Measurements from ENCODE around the gene BLID. TPM values are rescaled to one million over a fixed set of nuclear protein-coding genes. Genes with fewer than 3 reads are reported as not detected.

The BLID gene, protein sequence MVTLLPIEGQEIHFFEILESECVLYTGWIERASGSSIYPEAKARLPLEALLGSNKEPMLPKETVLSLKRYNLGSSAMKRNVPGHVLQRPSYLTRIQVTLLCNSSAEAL
- not detected in 2 replicates for total RNA-seq (2021)
- long read RNA-seq: 0 reads

DNA sequence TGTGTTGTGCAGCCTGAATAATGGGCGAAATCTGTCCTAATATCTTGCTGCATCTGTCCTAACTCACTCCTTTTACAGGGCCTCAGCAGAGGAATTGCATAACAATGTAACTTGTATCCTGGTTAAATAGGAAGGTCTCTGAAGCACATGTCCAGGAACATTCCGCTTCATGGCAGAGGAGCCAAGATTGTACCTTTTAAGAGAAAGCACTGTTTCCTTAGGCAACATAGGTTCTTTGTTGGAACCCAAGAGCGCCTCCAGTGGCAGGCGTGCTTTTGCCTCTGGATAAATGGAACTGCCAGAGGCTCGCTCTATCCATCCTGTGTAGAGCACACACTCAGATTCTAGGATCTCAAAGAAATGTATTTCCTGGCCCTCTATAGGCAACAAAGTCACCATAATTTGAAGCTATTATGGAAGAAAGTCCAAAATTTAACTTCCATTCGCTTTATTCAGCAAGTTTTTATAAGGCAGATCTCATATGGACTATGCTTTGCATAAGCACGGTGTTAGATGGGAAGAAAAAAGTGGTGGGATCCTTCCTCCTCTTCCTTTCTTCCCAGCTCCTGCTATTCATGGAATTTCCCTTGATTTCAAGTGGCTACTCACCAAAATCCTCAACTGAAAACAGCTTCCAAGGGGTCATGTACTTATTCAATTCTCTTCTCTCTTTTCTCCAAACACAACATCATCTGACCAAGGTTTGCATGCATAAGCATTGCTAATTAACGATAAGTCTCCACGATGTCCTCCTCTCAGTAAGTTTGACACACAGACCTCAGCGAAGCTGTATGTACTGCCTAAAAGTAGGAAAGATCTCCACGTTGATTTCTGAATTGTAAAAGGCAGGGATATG is at the start of gene BLID:
Gene BLID (minus strand): TSS at position 692 of the 856 bp plus-strand sequence. CDS start 293 bp downstream, at position 399.
- Histone ChIP-seq H4K5ac (ENCODE audit: insufficient read length, low read depth, low read length) (no peak within 1 kb of the TSS), H3K9me3 (ENCODE audit: control insufficient read depth, low read depth, low read length) (no peaks in the 10 kb centered on the region), H2BK120ac (ENCODE audit: low read depth, low read length, poor library complexity, severe bottlenecking) (no peak within 1 kb of the TSS), H2AK5ac (ENCODE audit: insufficient read length, low read length) (no peak within 1 kb of the TSS), H4K91ac (ENCODE audit: insufficient read length, low read depth, low read length) (no peak within 1 kb of the TSS), H3T11ph (ENCODE audit: low read length) (no peak within 1 kb of the TSS), H3K27ac (ENCODE audit: insufficient read length, low read depth, low read length) (no peak within 1 kb of the TSS), H3K4me2 (ENCODE audit: insufficient read depth, insufficient read length, low read length) (no peak within 1 kb of the TSS), H3K79me2 (ENCODE audit: insufficient read depth, low read length) (no peaks in the 10 kb centered on the region), H2BK15ac (ENCODE audit: low read depth, low read length) (no peak within 1 kb of the TSS), H3K27me3 (ENCODE audit: insufficient read depth, low read length) (no peaks in the 10 kb centered on the region), H3K14ac (ENCODE audit: insufficient read depth, low read length) (no peak within 1 kb of the TSS), H3K18ac (ENCODE audit: insufficient read length, low read depth, low read length) (no peak within 1 kb of the TSS), H2AFZ (ENCODE audit: low read length) (no peak within 1 kb of the TSS), H3K4ac (ENCODE audit: low read depth, low read length) (no peak within 1 kb of the TSS), H3K56ac (ENCODE audit: insufficient read length, low read depth, low read length) (no peak within 1 kb of the TSS), H3K23ac (ENCODE audit: insufficient read length, low read depth, low read length) (no peak within 1 kb of the TSS), H4K20me1 (ENCODE audit: control insufficient read depth, insufficient read depth, insufficient read length) (no peaks in the 10 kb centered on the region), H2BK20ac (ENCODE audit: low read depth, low read length, poor library complexity, severe bottlenecking) (no peak within 1 kb of the TSS), H2BK5ac (ENCODE audit: insufficient read length, low read length) (no peak within 1 kb of the TSS), H4K8ac (replicated peaks; ENCODE audit: insufficient read length, low read depth, low read length) (no peak within 1 kb of the TSS), H3K4me1 (ENCODE audit: insufficient read depth, low read length) (no peaks in the 10 kb centered on the region; the same call in 1 of the 2 replicates), H3K79me1 (ENCODE audit: insufficient read depth, low read depth, low read length, poor library complexity, severe bottlenecking) (no peaks in the 10 kb centered on the region), H2BK12ac (ENCODE audit: insufficient read length, low read depth, low read length) (no peak within 1 kb of the TSS), H3K9ac (ENCODE audit: extremely low read depth, insufficient read length, low read length) (no peak within 1 kb of the TSS), H3K23me2 (ENCODE audit: insufficient read length, low read depth, low read length, poor library complexity, severe bottlenecking) (no peaks in the 10 kb centered on the region)
- no peak within 1 kb of the TSS for H3K27ac Mint-ChIP-seq
- H3K27me3 Mint-ChIP-seq (ENCODE audit: low read depth): no peaks in the 10 kb centered on the region
- no peaks in the 10 kb centered on the region for H3K9me3 Mint-ChIP-seq
- TF ChIP-seq, protein P1, sequence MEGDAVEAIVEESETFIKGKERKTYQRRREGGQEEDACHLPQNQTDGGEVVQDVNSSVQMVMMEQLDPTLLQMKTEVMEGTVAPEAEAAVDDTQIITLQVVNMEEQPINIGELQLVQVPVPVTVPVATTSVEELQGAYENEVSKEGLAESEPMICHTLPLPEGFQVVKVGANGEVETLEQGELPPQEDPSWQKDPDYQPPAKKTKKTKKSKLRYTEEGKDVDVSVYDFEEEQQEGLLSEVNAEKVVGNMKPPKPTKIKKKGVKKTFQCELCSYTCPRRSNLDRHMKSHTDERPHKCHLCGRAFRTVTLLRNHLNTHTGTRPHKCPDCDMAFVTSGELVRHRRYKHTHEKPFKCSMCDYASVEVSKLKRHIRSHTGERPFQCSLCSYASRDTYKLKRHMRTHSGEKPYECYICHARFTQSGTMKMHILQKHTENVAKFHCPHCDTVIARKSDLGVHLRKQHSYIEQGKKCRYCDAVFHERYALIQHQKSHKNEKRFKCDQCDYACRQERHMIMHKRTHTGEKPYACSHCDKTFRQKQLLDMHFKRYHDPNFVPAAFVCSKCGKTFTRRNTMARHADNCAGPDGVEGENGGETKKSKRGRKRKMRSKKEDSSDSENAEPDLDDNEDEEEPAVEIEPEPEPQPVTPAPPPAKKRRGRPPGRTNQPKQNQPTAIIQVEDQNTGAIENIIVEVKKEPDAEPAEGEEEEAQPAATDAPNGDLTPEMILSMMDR (conservative IDR thresholded peaks at IDR 0.05): peak; percentile 85
- H3K4me1 Mint-ChIP-seq: peaks cover 7 to 11% of the 10 kb centered on the region in 2 experiments; a peak in 3 of 4 replicates
- no peak within 1 kb of the TSS for H3K4me3 Mint-ChIP-seq
- WGBS (ENCODE audit: extremely low coverage, insufficient read length, low lambda C conversion rate): no CpG with 5 or more reads among the region's 11 CpGs
- DNase-seq: peak; percentile 73
- no peaks in the 10 kb centered on the region for H3K36me3 Mint-ChIP-seq (ENCODE audit: insufficient read depth in 1 of 3, low read depth in 3 of 3)
